AG09309 (cell line): ENCODE results near the gene MINDY2.
"Not testable (repeated sequence)": the region's sequence is repeated elsewhere in the genome, so short reads cannot be mapped to it uniquely, and the experiment has no call there.

Source experiments
- DNase-seq: peaks from one replicate; pipeline ENCODE4 v3.0.0-alpha.2; 2010; ENCODE audit warnings: low read depth
- H3K4me3 ChIP-seq: 2 replicates; pipeline ENCODE4 v1.5.1; 2011; ENCODE audit warnings: mild to moderate bottlenecking, low read depth, low read length, moderate library complexity; ENCODE audit not compliant: control insufficient read depth
- TF ChIP-seq, protein P1 (sequence below): IDR thresholded peaks from 2 replicates; pipeline ENCODE4 v1.5.1; 2011; ENCODE audit warnings: mild to moderate bottlenecking, low read depth, low read length, inconsistent platforms; ENCODE audit not compliant: insufficient read depth, control insufficient read depth; ENCODE audit errors: missing control alignments

Gene MINDY2

DNA sequence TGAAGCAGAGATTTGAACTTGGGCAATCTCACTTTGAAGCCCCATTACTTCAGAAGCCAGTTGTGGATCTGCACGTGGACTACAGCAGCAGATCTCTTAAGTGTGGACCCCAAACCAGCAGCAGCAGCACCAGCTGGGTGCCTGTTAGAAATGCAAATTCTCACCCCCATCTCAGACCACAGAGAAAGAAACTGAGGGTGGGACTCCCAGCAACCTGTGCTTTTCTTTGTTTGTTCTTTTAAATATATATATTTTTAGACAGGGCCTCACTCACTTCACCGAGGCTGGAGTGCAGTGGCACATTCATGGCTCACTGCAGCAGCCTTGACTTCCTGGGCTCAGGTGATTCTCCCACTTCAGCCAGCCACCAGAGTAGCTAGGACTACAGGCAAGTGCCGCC lies 109.2 kb downstream of the MINDY2 start:
- DNase-seq = no peak
- TF ChIP-seq, protein P1, sequence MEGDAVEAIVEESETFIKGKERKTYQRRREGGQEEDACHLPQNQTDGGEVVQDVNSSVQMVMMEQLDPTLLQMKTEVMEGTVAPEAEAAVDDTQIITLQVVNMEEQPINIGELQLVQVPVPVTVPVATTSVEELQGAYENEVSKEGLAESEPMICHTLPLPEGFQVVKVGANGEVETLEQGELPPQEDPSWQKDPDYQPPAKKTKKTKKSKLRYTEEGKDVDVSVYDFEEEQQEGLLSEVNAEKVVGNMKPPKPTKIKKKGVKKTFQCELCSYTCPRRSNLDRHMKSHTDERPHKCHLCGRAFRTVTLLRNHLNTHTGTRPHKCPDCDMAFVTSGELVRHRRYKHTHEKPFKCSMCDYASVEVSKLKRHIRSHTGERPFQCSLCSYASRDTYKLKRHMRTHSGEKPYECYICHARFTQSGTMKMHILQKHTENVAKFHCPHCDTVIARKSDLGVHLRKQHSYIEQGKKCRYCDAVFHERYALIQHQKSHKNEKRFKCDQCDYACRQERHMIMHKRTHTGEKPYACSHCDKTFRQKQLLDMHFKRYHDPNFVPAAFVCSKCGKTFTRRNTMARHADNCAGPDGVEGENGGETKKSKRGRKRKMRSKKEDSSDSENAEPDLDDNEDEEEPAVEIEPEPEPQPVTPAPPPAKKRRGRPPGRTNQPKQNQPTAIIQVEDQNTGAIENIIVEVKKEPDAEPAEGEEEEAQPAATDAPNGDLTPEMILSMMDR = no peak
- H3K4me3 ChIP-seq = no peak overlapping the region

DNA sequence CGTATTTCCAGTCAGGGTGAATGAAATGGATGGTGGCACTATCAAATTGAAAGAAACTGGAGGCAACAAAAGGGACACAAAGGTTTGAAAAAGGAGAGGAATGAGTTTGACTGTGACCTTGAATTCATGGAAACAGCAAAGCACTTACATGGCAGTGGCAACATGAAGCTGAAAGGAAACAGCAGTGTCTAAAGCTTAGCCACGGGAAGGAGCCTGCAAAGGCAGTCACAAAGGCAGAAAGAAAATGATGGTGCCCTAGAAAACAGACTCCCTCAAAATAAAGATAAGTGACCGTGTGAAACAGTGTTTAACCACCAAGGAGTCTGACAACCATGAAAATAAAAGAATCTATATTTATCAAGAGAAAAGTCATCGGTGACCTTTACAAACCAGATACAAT lies 111.1 kb downstream of the MINDY2 start:
- TF ChIP-seq, protein P1 = no peak
- no peak overlapping the region for H3K4me3 ChIP-seq
- DNase-seq = no peak

- H3K4me3 ChIP-seq, DNase-seq: not testable (repeated sequence)
These were observed 112.8 kb downstream of the MINDY2 start for GRCh38 chr15:58883926-58884325.

GRCh38 chr15:58886921-58887320 lies 115.8 kb downstream of the MINDY2 start:
- TF ChIP-seq, protein P1 = no peak
- H3K4me3 ChIP-seq = no peak overlapping the region
- DNase-seq = no peak

DNA sequence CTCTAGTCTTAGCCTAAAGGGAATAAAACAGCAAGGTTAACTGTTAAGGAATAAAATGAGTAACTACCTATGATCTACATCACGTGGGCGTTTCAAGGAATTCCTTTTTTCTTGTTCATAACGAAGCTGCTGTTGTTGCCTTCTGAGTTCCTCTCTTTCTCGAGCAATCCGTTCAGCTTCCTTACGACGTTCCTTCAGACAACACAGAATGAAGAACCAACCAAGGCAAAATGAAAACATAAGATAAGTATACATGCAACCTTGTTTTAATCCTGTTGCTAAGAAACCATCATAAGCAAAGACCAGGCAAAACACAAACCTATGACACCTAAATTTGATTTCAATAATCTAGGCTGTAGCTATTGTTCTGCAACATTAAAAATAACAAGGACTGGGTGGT lies 118.3 kb downstream of the MINDY2 start:
- no peak for DNase-seq
- TF ChIP-seq, protein P1 = no peak
- H3K4me3 ChIP-seq = no peak overlapping the region

GRCh38 chr15:58898150-58898680 lies 127.1 kb downstream of the MINDY2 start:
- TF ChIP-seq, protein P1 = no peak
- DNase-seq = no peak
- H3K4me3 ChIP-seq = no peak overlapping the region

DNA sequence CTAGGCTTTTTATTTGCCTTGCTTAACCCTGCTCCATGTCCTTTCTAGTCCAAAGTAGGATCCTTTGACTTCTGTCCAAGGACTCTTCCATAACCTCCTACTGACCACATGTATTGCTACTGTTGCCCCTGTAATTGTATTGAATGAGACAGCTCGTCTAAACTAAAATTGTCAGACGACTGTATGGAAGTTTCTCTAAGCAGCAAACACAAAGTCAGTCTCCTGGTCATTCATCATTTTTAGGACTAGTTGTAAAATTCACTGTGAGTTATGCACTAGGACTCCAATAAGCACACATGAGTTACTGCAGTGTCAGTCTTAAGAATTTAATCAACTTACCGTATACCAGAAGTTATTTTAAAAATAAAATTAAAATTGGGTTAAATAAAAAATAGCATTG lies 129.5 kb downstream of the MINDY2 start:
- DNase-seq = no peak
- no peak overlapping the region for H3K4me3 ChIP-seq
- TF ChIP-seq, protein P1 = no peak
